EL (cell line): ENCODE results near the gene CTRB1.
"Not testable (repeated sequence)": the region's sequence is repeated elsewhere in the genome, so short reads cannot be mapped to it uniquely, and the experiment has no call there.

ENCODE experiments used
- DNase-seq: peaks from one replicate; pipeline ENCODE4 v3.0.0-alpha.2; 2016

Gene CTRB1

GRCh38 chr16:75226550-75227360 lies 8.0 kb downstream of the CTRB1 start:
- DNase-seq = no peak

GRCh38 chr16:75227361-75228142 lies 8.8 kb downstream of the CTRB1 start:
- no peak for DNase-seq

GRCh38 chr16:75228143-75228976 lies 9.6 kb downstream of the CTRB1 start:
- DNase-seq = no peak

DNA sequence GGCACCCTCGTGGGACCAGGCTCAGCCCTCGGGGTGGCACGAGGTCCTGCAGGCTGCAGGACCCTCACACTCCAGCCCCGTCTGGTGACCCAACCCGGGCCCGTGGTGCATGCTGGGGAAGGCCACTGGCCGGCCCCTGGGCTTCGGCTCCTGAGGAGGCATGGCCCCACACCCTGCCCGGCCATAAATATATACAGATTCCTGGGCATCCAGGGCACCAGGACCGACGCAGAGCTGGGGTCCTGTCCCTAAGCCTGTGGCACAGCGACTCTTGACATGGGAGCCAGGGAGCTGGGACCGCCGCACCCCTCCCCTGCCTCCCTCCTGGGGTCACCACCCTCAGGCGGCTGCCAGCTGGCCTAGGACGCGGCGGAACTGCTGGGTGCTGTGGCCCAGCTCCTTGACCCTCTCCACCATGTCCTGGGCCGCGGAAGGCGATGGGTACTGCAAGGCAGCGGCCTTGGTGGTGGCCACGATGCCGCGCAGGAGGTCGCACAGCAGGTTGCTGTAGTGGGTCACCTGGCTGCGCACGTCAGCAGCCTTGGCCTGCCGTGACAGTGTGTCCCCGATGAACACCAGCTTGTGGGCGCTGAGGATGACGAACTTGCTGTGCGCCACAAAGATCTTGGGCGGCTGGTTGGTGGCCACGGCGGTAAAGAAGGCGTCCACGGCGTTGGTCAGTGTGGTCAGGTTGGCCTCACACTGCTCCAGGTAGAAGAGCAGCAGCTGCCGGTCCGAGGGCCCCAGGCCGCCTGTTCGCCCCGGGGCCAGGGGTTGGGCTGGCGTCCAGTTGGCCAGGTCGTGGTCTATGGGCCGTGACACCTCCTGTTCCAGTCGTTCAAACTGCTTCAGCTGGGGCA lies 10.6 kb downstream of the CTRB1 start:
- no peak for DNase-seq

- DNase-seq = no peak
Observed at GRCh38 chr16:75230471-75231110, 11.8 kb downstream of the CTRB1 start.

DNA sequence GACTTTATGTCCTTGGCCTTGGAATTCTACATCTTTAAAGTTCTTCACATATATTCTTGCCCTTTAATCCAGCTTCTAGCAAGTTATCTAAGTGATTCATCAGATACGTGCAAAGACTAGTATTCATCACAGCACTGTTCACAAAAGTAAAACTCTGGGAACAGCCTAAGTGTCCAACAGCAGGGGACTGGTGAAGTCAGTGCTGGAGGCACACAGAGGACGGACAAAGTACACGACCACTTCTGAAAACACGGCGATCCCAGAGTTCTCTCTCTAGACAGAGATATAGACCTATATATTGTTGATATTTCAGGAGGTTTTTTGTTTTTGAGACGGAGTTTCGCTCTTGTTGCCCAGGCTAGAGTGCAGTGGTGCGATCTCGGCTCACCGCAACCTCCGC lies 12.8 kb downstream of the CTRB1 start:
- no peak for DNase-seq

DNA sequence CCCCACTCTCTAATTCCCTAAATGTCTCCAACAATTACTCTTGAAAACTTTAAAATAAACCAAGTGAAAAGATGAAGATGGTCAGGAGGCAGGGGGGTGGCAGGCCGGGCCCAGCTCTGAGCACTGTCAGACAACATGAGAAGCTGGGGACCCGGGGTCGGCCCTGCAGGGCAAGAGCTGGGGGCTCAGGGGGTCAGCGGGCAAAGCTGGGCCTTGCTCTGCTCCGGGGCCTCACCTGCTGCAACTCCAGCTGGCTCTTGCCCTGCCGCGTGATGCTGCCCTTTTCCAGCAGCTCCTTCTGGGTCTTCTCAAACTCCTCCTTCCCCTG lies 14.8 kb downstream of the CTRB1 start:
- no peak for DNase-seq

DNA sequence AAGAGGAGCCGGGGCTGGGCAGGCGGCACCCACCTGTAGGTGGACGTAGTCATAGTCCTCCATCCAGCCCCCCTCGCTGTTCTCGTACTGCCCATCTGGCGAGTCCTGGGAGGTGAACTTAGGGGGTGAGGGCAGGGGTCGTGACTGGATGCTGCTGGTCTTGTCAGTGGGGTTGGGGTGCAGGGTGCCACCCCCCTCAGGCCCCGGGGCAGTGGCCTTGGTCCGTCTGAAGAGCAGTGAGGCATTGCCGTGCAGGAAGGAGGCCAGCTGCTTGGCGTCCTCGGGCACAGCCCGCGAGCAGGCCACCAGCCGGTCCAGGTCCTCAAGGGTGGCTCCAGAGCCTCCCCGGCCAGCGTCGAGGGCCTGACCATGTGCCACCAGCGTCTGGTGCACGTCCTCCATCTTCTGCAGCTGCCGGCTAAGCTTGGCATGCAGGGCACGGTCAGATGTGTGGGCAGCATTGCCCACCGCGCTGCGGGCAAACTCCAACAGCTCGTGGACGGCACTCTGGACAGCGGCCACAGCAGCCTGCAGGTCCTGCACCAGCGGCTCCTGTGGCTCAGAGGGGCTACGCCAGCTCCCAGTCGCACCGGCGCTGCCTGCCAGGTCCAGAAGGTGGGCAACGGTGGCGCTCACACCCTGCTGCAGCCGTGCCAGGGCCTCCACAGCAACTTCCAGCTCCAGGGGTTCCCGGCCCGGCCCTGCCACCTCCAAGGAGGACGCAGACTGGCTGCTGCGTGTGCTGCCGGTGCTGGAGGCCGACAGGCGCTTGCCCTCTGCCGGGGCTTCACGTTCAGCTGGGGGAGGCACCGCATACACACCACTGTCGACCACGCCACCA lies 16.3 kb downstream of the CTRB1 start:
- no peak for DNase-seq

DNA sequence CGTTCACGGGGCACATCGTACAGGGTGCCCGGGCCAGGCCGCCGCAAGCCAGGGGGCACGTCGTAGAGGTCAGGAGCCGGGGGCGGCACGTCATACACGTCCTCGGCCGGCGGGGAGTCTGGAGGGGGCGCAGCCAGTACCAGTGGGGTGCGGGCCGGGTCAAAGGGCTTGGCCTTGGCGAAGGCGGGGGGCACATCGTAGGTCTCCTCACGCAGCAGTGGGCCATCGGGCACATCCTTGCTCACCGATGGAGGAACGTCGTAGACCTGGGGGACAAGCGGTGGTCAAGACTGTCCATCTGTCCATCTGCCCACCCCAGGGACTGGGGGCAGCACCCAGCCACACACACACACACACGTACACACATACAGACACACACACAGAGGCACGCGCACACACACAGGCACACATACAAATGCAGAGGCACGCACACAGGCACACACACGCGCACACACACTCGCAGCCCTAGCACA lies 17.0 kb downstream of the CTRB1 start:
- no peak for DNase-seq

DNA sequence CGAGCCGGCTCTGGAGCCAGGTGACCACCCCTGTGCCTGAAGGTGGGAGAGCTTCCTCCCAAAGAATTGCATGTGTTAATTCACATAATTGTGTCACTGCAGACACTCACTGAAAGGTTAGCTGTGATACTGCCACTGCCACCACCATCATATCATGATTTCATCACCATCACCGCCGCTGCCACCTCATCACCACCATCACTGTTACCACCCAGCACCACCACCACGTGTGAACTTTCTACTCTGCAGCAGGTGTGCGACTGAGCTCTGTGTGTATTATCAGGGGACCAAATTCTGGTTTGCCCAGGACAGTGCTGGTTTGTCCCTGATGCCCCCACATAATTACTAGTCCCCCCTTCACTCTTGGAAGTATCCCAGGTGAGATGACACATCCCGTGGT lies 17.4 kb downstream of the CTRB1 start:
- no peak for DNase-seq

DNA sequence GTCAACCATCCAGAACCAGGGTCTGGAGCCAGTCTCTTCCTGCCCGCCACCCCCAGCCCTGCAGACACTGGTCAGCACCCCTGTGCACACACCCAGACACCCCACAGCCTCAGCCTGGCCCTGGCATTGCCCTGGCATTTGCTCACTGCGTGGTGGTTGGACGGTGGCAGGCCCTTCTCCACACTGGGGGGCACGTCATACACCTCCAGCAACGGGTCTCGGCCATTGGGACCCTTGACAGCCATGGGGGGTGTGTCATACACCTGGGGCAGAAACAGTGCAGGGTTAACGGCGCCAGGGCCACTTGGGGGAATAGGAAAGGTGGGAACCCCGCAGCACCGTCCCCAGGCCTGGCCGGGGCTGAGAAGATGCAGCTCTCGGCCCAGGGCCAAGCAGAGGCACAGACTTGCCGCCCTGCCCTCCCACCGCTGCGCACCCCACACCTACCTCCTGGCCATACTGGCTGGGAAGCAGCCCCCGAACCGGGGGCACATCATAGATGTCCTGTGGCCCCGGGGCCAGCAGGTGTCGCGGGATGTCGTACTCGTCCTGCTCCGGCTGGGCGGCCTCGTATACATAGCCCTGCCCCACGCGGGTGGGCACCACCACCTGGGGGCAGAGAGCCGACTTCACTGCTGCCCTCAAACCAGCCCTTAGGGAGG lies 18.1 kb downstream of the CTRB1 start:
- no peak for DNase-seq

- no peak for DNase-seq
Observed at GRCh38 chr16:75237398-75238131, 18.8 kb downstream of the CTRB1 start.

- peak; percentile 77 for DNase-seq
Observed at GRCh38 chr16:75238132-75238852, 19.5 kb downstream of the CTRB1 start.

DNA sequence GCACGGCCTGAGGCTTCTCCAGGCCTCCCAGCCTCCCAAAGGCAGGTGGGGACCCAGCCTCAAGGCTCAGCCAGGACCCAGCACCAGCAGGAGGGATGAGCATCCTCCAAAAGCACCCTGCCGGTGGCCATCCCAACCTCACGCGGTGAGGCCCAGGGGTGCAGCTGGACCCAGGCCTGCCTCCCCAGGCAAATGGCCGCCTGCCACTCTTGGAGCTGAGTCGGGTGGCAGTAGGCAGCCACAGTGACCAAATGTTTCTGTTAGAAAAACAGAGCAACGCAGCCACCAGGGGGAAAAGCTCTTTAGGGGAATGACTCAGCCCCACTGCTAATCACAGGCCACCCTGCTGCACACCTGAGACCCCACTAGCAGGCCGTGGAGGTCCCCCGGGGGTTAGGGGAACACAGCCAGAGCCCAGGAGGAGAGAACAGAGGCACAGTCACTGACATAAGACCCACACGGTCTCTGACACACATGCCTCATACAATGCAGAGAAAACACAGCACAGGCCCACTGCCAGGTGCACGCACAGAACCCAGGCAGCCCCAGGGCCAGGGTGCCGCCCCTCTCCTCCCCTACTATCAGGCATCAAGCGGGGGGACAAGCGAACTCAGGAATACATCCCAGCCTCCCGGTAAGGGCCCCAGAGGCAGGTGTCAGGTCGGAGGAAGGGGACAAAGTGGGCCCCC lies 20.2 kb downstream of the CTRB1 start:
- peak; percentile 55 for DNase-seq

GRCh38 chr16:75239542-75240122 lies 20.8 kb downstream of the CTRB1 start:
- DNase-seq = no peak

DNA sequence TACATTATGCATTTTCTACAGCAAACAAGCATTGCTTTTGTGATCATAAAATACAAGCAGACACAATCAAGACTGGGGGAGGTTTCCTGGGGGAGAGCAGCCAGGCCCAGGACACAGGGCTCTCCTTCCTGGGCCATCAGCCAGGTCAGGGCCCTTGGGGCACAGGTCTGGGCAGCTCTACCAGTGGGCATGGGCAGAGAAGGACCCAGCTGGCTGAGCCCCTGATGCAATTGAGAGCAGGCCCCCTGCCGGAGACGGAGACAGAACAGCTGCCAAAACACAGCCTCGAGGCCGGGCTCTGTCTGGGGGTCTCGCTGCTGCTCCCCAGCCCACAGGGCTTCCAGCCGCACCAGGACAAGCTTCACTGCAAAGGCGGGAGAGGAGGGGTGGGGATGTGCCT lies 21.8 kb downstream of the CTRB1 start:
- not testable (repeated sequence) for DNase-seq

GRCh38 chr16:75241412-75241811 lies 22.6 kb downstream of the CTRB1 start:
- DNase-seq = no peak

DNA sequence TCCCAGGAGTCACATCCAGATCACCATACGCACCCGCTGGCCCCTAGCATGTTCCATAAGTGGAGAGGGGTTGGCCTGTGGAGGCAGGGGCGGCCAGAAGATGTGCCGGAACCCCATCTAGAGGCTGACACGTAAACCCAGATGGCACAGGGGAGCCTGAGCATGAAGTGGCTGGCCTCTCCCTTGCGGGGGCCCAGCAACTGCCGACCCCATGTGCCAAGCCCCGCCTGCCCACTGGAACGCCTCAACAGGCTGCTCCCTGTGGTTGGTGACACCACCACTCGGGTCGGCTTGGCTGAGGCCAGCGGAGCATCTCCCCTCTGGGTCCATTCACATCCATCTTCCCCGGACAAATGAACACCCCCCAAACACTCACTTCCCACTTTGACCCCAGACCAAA lies 23.2 kb downstream of the CTRB1 start:
- DNase-seq = no peak
